Coronary artery (tissue), 2 donors: Measurements from ENCODE around the gene TTLL7.

Experiments used
- DNase-seq: peaks from one replicate; pipeline ENCODE4 v3.0.0-alpha.2; 2017; ENCODE audit warnings: low spot score
- H3K27ac ChIP-seq, 2 donors: fragments of 200-600 bp; sonication (generic); one replicate each; pipeline ENCODE4 v1.5.1; 2016 to 2019
- H3K4me3 ChIP-seq: fragments of 200-600 bp; sonication (generic); 2 replicates; pipeline ENCODE4 v1.5.1; 2016; ENCODE audit warnings: mild to moderate bottlenecking, moderate library complexity
- TF ChIP-seq, protein P1 (sequence below): fragments of 200-600 bp; sonication (generic); IDR thresholded peaks from one replicate; pipeline ENCODE4 v1.5.1; 2019; ENCODE audit warnings: antibody characterized with exemption

Gene TTLL7

DNA sequence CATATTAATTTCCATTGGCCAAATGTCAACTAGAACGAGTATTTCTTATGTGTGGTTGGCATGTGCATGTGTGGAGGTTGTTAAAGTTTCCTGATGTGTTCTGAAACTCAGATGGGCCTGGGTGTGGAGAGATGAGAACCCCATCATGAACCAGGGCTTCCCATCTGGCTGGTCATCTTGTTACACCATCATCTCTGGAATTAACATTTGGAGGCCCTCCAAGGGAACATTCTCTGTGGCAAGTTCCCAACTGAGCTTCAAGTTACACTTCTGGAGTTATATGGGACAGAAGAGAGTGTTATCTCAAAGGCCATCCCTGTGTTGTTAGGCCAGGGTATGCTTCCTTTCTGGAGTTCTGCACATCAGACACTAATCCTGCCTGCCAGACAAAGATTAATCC is 183.6 kb downstream of the TTLL7 start:
- Histone ChIP-seq H3K27ac (no peak overlapping the region), H3K4me3 (no peak overlapping the region)
- TF ChIP-seq, protein P1, sequence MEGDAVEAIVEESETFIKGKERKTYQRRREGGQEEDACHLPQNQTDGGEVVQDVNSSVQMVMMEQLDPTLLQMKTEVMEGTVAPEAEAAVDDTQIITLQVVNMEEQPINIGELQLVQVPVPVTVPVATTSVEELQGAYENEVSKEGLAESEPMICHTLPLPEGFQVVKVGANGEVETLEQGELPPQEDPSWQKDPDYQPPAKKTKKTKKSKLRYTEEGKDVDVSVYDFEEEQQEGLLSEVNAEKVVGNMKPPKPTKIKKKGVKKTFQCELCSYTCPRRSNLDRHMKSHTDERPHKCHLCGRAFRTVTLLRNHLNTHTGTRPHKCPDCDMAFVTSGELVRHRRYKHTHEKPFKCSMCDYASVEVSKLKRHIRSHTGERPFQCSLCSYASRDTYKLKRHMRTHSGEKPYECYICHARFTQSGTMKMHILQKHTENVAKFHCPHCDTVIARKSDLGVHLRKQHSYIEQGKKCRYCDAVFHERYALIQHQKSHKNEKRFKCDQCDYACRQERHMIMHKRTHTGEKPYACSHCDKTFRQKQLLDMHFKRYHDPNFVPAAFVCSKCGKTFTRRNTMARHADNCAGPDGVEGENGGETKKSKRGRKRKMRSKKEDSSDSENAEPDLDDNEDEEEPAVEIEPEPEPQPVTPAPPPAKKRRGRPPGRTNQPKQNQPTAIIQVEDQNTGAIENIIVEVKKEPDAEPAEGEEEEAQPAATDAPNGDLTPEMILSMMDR, result no peak
- DNase-seq, result no peak
